Osteoblast (primary cell): ENCODE measurements around the gene SLC22A31. TPM values are rescaled to one million over a fixed set of nuclear protein-coding genes. Genes with fewer than 3 reads are reported as not detected.

ENCODE experiments used
- DNase-seq: peaks from one replicate; pipeline ENCODE4 v3.0.0; 2011; ENCODE audit warnings: low spot score, mixed read lengths; ENCODE audit not compliant: insufficient read length; ENCODE audit errors: missing footprints
- H2AFZ ChIP-seq: 2 replicates; pipeline ENCODE4 v1.6.0; 2011; ENCODE audit warnings: mild to moderate bottlenecking, low read length
- H3K27ac ChIP-seq: 2 replicates; pipeline ENCODE4 v1.5.1; 2011; ENCODE audit warnings: mild to moderate bottlenecking, low read depth, low read length, moderate library complexity
- H3K27me3 ChIP-seq: 2 replicates; pipeline ENCODE4 v1.6.0; 2012; ENCODE audit warnings: mild to moderate bottlenecking, control low read depth, inconsistent platforms, low read length, moderate library complexity; ENCODE audit not compliant: insufficient read depth
- H3K36me3 ChIP-seq: 2 replicates; pipeline ENCODE4 v1.5.1; 2011; ENCODE audit warnings: mild to moderate bottlenecking, low read length, control low read depth, moderate library complexity; ENCODE audit not compliant: insufficient read depth
- H3K4me1 ChIP-seq: 2 replicates; pipeline ENCODE4 v1.5.1; 2011; ENCODE audit warnings: mild to moderate bottlenecking, low read length, control low read depth, moderate library complexity; ENCODE audit not compliant: insufficient read depth
- H3K4me2 ChIP-seq: 2 replicates; pipeline ENCODE4 v1.6.0; 2011; ENCODE audit warnings: mild to moderate bottlenecking, low read length; ENCODE audit not compliant: insufficient read depth
- H3K4me3 ChIP-seq: fragments of 200-600 bp; sonication (generic); 3 replicates; pipeline ENCODE4 v1.5.1; 2012; ENCODE audit warnings: mild to moderate bottlenecking, low read length, inconsistent platforms; ENCODE audit not compliant: insufficient read depth
- H3K79me2 ChIP-seq: 2 replicates; pipeline ENCODE4 v1.6.0; 2012; ENCODE audit warnings: mild to moderate bottlenecking, low read length, control low read depth, inconsistent platforms; ENCODE audit not compliant: insufficient read depth
- H3K9me3 ChIP-seq: 2 replicates; pipeline ENCODE4 v1.5.1; 2011; ENCODE audit warnings: low read depth, low read length, control low read depth
- H4K20me1 ChIP-seq: 2 replicates; pipeline ENCODE4 v1.6.0; 2012; ENCODE audit warnings: mild to moderate bottlenecking, low read length, control low read depth; ENCODE audit not compliant: insufficient read depth
- total RNA-seq: library from RNA; depleted of rRNA; stranded (reverse); fragments of >200 nt; gene quantifications from 2 replicates; pipeline ENCODE4 v1.2.3, GENCODE V29; 2012
- TF ChIP-seq, protein P1 (sequence below): IDR thresholded peaks from 2 replicates; pipeline ENCODE4 v1.5.1; 2011; ENCODE audit warnings: mild to moderate bottlenecking, low read depth, low read length, moderate library complexity; ENCODE audit errors: extremely low read depth

Gene SLC22A31
- total RNA-seq, 1 donor, result not detected

- no peaks in the 10 kb centered on the region for H3K27me3 ChIP-seq
- H3K4me2 ChIP-seq, result no peak overlapping the region
- DNase-seq, result peak; percentile 26
- H3K4me3 ChIP-seq, result no peak overlapping the region
- no peak overlapping the region for H2AFZ ChIP-seq
- H3K4me1 ChIP-seq, result no peaks in the 10 kb centered on the region
- H3K27ac ChIP-seq, result no peak overlapping the region
- TF ChIP-seq, protein P1, sequence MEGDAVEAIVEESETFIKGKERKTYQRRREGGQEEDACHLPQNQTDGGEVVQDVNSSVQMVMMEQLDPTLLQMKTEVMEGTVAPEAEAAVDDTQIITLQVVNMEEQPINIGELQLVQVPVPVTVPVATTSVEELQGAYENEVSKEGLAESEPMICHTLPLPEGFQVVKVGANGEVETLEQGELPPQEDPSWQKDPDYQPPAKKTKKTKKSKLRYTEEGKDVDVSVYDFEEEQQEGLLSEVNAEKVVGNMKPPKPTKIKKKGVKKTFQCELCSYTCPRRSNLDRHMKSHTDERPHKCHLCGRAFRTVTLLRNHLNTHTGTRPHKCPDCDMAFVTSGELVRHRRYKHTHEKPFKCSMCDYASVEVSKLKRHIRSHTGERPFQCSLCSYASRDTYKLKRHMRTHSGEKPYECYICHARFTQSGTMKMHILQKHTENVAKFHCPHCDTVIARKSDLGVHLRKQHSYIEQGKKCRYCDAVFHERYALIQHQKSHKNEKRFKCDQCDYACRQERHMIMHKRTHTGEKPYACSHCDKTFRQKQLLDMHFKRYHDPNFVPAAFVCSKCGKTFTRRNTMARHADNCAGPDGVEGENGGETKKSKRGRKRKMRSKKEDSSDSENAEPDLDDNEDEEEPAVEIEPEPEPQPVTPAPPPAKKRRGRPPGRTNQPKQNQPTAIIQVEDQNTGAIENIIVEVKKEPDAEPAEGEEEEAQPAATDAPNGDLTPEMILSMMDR, result no peak
- H3K79me2 ChIP-seq, result no peaks in the 10 kb centered on the region
- peaks cover 29% of the 10 kb centered on the region for H3K36me3 ChIP-seq
- no peaks in the 10 kb centered on the region for H3K9me3 ChIP-seq
- H4K20me1 ChIP-seq, result peaks cover 9% of the 10 kb centered on the region
These were observed 53.1 kb downstream of the SLC22A31 start for GRCh38 chr16:89147085-89147817.

DNA sequence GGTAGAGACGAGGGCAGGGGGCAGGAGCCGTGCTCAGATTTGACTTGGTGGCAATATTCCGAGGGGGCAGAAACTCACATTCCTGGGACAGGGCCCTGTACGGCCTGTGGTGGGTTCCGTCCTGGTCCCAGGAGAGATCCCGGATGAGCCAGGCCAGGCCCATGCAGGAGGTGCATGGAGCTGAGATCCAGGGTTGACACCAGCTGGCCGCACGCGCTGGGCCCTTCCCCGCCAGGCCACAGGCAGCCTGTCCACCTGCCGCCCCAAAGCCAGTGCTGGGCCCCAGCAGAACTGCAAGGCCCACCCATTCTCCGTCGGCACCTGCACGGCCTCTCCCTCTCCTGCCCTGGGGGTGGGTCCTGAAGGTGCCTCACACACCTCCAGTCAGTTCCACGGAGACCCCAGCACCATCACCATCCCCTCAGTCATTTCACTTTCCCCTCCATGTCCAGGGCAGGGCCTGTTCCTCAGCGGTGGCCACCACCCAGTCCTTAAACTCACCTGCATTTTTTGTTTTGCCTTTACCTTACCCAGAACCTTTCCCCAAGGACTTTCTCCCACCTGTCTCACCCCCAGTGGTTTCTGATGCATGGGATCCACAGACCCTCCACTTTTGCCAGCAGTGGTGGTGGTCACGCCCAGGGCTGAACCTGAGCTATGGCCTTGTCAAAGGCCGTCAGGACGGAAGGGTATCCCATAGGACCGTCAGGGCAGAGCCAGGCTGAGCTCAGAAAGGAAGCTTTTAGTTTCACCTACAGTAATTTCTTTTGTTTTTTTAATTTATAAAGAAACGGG lies 53.9 kb downstream of the SLC22A31 start:
- Histone ChIP-seq H3K4me3 (no peak overlapping the region), H3K79me2 (no peaks in the 10 kb centered on the region), H3K4me2 (no peak overlapping the region), H4K20me1 (peaks cover 9% of the 10 kb centered on the region), H3K27ac (no peak overlapping the region), H3K27me3 (no peaks in the 10 kb centered on the region), H3K9me3 (no peaks in the 10 kb centered on the region), H2AFZ (no peak overlapping the region), H3K4me1 (no peaks in the 10 kb centered on the region), H3K36me3 (peaks cover 29% of the 10 kb centered on the region)
- peak; percentile 87 for DNase-seq
- TF ChIP-seq, protein P1, result no peak

Other genes with a start within 250 kb of the SLC22A31 start
- gene CBFA2T3, start 223.3 kb downstream of the SLC22A31 start, total RNA-seq, result not detected in 2 replicates
- 25.6 and 29.3 TPM in 2 replicates for gene ACSF3, start 106.7 kb downstream of the SLC22A31 start, total RNA-seq
- gene CDH15, start 28.8 kb downstream of the SLC22A31 start, total RNA-seq, result 1.5 and 2.2 TPM in 2 replicates
- 6.2 and 8.7 TPM in 2 replicates for gene ZNF778, start 17.2 kb upstream of the SLC22A31 start, total RNA-seq